NCI-H1694 (cell line): ENCODE measurements around the gene PAQR9.

ENCODE experiments used
- DNase-seq: peaks from one replicate; lab custom pipeline; 2025; lab: John Stamatoyannopoulos, UW

PAQR9 gene

DNA sequence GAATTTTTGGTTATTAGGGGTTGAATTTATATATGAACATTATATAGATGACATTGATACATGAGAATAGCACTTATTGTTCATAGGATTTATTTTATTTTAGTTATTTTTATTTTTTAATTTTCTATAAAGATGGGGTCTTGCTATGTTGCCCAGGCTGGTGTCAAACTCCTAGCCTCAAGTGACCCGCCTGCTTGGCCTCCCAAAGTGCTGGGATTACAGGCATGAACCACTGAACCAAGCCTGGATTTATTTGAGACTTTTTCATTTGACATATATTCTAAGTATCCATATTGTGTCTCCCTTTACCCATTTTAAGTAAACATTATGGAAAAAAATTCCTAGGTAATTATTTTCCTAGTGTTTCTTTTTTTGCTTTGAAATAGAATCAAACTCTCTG lies 12.5 kb downstream of the PAQR9 start:
- DNase-seq: no peak

- DNase-seq: no peak
Measured at GRCh38 chr3:142947799-142948575, 15.5 kb downstream of the PAQR9 start.

DNA sequence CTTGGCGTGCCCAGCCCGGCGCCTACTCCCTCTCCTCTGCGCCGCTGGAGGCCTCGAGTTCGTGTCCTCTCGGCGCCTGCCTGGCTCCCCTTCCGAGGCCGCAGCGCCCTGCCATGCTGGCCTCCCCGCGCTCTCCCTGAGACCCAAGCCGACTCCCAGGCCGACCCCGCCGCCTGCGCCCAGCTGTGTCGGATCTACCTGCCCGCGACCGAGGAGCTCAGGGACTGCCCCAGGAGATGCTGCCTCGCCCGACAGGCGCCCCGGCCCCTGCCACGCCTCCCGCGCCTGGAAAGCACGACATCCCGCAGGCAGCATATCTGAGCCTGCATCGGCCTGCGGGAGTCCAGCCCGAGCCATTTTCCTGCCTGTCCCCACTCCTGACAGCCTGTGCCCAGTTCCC lies 16.1 kb downstream of the PAQR9 start:
- no peak for DNase-seq

GRCh38 chr3:142946861-142947260 lies 16.6 kb downstream of the PAQR9 start:
- DNase-seq: no peak

- no peak for DNase-seq
Measured at GRCh38 chr3:142945023-142945422, 18.5 kb downstream of the PAQR9 start.

DNA sequence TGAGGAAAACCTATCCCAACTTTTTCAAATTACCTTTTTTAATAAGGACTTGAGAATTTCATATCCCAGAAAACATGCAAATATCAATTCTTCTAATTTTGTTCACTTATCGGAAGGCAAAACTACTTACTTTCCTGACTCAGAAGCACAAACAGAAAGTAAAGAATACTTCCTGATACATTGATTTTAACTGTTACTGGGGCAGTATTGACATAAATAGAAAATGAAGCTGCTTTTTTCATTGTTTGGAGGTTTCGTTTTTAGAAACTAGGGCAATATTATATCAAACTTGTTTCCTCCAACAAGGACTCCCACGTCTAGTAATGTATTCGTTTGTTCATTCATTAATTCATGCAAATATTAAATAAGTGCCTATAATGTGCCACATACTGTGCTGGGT lies 19.1 kb downstream of the PAQR9 start:
- no peak for DNase-seq

GRCh38 chr3:142943870-142944269 lies 19.6 kb downstream of the PAQR9 start:
- no peak for DNase-seq

DNA sequence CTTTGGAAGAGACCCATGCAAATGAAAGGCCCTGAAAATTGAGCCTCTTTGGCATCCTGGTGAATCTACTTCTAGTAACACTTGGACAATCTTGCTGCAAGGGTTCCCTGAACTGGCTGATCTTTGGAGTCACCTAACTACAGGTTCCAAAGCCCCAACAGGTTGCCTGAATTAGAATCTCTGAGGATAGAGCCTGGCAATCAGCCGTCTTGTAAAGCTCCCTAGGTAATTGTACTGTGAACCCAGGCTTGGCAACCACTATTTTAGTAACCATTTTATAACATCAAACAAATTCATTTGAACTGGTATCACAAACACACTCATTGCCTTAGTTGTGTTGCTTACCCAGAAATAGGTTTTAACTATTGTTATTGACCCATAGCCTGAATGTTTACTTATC lies 20.1 kb downstream of the PAQR9 start:
- no peak for DNase-seq

- DNase-seq: no peak
Measured at GRCh38 chr3:142941373-142942123, 21.9 kb downstream of the PAQR9 start.

DNA sequence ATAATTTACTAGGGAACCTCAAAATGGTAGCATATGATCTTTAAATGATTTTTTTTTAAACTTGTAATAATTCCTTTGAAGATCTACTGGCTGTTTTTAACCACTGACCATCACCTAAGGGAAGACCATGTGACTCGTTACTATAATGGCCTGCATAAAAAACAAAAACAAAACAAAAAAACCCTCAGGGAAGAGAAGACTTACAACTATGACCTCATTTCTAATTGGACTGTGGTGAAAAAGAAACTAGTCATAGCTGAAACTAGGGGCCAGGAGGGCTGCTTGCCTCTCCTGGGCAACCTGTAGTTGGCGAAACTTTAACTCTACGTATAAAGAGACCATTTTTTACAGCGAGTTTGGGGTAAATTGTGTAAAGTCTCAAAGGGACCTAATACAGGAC lies 23.0 kb downstream of the PAQR9 start:
- no peak for DNase-seq

DNA sequence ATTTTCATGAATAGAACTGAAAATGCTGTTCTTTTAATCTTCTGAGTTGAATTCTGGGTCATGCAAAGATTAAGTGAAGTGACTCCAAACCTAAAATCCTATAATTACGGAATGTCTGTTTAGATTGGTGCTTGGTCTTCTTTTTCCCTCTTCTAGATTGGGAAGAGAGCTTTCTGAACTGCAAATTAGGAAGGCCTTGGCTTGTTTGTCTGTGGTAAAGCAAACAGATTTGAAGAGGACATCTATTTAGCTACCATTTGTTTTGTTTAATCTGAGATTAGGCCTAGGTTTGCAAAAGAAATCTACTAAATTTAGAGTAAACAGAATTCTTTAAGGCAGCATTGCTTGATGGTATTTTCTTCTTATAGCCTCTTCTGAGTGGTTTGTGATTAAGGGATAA lies 23.5 kb downstream of the PAQR9 start:
- DNase-seq: no peak

GRCh38 chr3:142935963-142936362 lies 27.5 kb downstream of the PAQR9 start:
- no peak for DNase-seq

DNA sequence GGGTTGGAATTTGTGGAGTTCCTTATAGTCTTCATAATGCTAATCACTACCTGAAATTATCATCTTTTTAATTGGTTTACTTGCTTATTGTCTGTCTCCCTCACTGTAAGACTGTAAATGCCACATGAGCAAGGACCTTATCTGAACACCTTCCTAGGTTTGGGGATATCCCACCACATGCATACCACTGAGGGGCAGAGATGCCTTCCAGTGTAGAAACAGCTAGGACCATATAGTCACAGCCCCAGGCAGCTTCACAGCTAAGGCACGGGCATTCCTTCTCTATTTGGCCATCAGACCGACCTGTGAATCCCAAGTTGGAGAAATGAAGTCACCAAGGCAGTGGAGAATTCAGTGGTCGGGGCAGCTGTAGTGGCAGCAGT lies 28.6 kb downstream of the PAQR9 start:
- no peak for DNase-seq

DNA sequence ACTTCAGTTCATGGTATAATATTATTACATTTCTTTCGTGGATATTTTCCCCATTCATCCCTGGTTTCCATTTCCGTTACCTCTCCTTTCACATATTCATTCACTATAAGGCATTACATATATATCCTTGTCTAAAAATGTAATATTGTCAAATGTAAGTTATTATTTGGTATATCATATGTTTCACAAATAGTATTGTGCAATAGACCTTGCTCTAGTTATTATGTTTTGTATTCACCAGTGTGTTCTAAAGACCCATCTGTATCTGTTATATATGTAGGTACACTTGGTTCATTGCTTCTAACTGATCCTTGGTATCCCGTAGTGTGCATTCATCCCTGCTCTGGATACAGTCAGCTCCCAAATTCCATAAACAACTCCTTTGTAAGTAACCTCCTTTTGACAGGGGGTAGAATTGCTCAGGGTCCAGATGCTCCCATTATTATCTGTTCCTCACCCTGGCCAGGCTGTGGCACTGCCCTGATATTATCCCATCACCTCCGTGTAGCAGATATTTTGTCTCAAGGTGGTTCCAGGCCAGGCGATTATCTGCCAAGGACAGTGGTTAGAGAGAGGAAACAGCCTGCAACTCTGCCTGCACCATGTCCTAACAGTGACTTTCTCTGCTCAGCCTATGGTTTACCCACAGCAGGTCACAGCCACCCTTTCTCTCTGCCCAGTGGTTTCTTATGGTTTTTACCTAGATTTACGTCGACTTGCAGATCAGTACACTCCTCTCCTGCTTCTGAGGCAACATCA lies 29.2 kb downstream of the PAQR9 start:
- no peak for DNase-seq

DNA sequence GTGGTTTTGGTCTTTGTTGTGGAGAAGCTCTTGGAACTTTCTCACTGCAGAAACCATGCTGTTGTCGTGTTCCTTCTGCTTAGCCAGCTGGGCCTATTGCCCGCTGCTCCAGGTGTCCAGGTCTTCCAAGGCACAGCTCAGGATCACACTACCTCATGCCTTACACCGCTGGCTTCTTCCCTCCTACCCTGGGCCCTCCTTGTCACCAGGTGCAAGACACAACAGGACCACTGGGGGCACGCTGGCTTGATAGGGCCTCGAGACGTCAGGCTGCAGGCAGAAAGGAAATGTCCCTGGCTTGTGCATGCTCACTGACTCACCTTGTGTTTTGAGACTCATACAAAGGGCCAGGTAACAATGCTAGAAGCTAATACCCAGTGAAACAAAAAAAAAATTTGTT lies 32.3 kb downstream of the PAQR9 start:
- no peak for DNase-seq

- no peak for DNase-seq
Measured at GRCh38 chr3:142930463-142930862, 33.0 kb downstream of the PAQR9 start.

- DNase-seq: no peak
Measured at GRCh38 chr3:142929890-142930289, 33.6 kb downstream of the PAQR9 start.

DNA sequence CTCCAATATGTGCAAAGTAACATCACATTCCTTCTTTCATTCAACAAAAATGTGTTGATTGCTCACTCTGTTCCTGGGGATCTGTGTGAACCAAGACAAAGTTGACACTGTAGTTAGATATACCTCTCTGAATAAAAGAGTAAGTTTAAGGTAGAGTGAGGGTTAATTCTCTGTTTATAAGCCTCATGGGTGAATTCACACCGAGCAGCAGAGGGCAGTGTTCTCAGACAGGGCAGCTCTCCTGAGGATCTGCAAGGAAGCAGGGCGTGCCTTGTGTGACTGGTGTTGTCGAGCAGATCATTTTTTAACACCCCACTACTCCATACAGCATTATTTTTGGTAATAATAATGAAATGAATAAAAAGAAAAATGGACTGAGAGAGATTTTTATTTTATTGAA lies 34.4 kb downstream of the PAQR9 start:
- peak; percentile 18 for DNase-seq

GRCh38 chr3:142926368-142926944 lies 37.0 kb downstream of the PAQR9 start:
- no peak for DNase-seq

GRCh38 chr3:142925140-142925539 lies 38.3 kb downstream of the PAQR9 start:
- no peak for DNase-seq

DNA sequence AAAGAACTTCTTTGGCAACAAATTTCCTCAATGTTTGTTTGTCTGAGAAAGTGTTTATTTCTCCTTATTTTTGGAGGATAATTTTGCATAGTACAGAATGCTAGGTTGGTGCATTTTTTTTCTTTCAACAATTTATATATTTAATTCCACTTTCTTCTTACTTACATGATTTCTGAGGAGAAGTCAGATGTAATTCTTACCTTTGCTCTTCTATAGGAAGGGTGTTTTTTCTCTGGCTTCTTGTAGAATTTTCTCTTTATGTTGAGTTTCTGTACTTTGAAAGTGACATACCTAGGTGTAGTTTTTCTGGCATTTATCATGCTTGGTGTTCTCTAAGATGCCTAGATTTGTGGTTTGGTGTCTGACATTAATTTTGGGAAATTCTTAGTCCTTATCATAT lies 39.8 kb downstream of the PAQR9 start:
- no peak for DNase-seq

GRCh38 chr3:142916605-142917004 lies 46.9 kb downstream of the PAQR9 start:
- DNase-seq: no peak

DNA sequence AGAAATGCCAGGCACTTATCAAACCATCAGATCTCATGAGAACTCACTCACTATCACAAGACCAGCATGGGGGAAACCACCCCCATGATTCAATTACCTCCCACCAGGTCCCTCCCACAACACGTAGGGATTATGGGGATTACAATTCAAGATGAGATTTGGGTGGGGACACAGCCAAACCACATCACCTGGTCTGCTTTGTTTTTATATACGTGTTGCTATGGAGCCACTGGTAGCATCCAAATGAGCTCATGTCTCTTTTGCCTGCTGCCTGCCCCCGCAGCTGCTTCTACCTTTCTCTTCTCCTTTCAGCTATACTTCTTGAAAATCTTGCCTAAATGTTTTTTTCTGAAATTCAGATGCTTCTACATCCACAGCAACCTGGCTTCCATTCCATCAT lies 47.8 kb downstream of the PAQR9 start:
- no peak for DNase-seq
